CD8-positive, alpha-beta memory T cell (primary cell): Measurements from ENCODE around the gene DYSF. TPM values are rescaled to one million over a fixed set of nuclear protein-coding genes. Genes with fewer than 3 reads are reported as not detected.

ENCODE experiments used
- CTCF ChIA-PET: fragments of 350-600 bp; sonication (Branson Sonifier 250); formaldehyde crosslinking; loops from one replicate; lab custom pipeline; 2021; ENCODE audit warnings: antibody characterized with exemption; lab: Charles Lee
- POLR2A ChIA-PET: fragments of 350-600 bp; sonication (Branson Sonifier 250); formaldehyde crosslinking; loops from one replicate; lab custom pipeline; 2021; ENCODE audit warnings: antibody characterized with exemption; lab: Charles Lee
- DNase-seq, 5 donors: peaks; one replicate each; pipeline versions ENCODE4 v3.0.0 to v3.0.0-alpha.2; 2020 to 2022; ENCODE audit warnings: mixed read lengths in 1 of 5
- H3K27ac ChIP-seq: one replicate; pipeline ENCODE4 v1.7.0; 2013; ENCODE audit warnings: low read depth, mild to moderate bottlenecking, low read length, moderate library complexity
- H3K27me3 ChIP-seq: 2 replicates; pipeline ENCODE4 v1.7.0; 2013; ENCODE audit warnings: low read length, mild to moderate bottlenecking; ENCODE audit not compliant: insufficient read depth, poor library complexity, severe bottlenecking
- H3K36me3 ChIP-seq: 2 replicates; pipeline ENCODE4 v1.7.0; 2013; ENCODE audit warnings: mild to moderate bottlenecking, low read length, moderate library complexity; ENCODE audit not compliant: insufficient read depth
- H3K4me1 ChIP-seq: 2 replicates; pipeline ENCODE4 v1.7.0; 2013; ENCODE audit warnings: mild to moderate bottlenecking, low read length, moderate library complexity; ENCODE audit not compliant: insufficient read depth
- H3K4me3 ChIP-seq: 2 replicates; pipeline ENCODE4 v1.7.0; 2013; ENCODE audit warnings: mild to moderate bottlenecking, low read length
- H3K9me3 ChIP-seq: 2 replicates; pipeline ENCODE4 v1.7.0; 2013; ENCODE audit warnings: mild to moderate bottlenecking, low read length
- H3K27ac Mint-ChIP-seq, 8 donors: one replicate each; pipeline ENCODE4 v1.8.0; 2020 to 2021; ENCODE audit warnings: mixed read lengths in 8 of 8, mild to moderate bottlenecking in 6 of 8, inconsistent platforms in 3 of 8, moderate library complexity in 3 of 8
- H3K27me3 Mint-ChIP-seq, 2 donors: one replicate each; pipeline ENCODE4 v1.8.0; 2020 to 2021; ENCODE audit warnings: mixed read lengths in 2 of 2, mild to moderate bottlenecking in 1 of 2, moderate library complexity in 1 of 2
- H3K36me3 Mint-ChIP-seq, 3 donors: one replicate each; pipeline ENCODE4 v1.8.0; 2020 to 2021; ENCODE audit warnings: mixed read lengths in 3 of 3, inconsistent platforms in 1 of 3, mild to moderate bottlenecking in 1 of 3
- H3K4me1 Mint-ChIP-seq, 3 donors: one replicate each; pipeline ENCODE4 v1.8.0; 2020 to 2021; ENCODE audit warnings: mixed read lengths in 3 of 3, inconsistent platforms in 1 of 3, mild to moderate bottlenecking in 1 of 3
- H3K4me3 Mint-ChIP-seq, 7 donors: one replicate each; pipeline ENCODE4 v1.8.0; 2020 to 2021; ENCODE audit warnings: mixed read lengths in 7 of 7, mild to moderate bottlenecking in 6 of 7, moderate library complexity in 4 of 7, inconsistent platforms in 2 of 7
- H3K9me3 Mint-ChIP-seq, 5 donors: one replicate each; pipeline ENCODE4 v1.8.0; 2020 to 2022; ENCODE audit warnings: mixed read lengths in 5 of 5, mild to moderate bottlenecking in 3 of 5, moderate library complexity in 2 of 5, inconsistent platforms in 1 of 5
- polyA plus RNA-seq: library from polyadenylated mRNA; unstranded; fragments of 300-500 nt; fragmentation: Illumina TruSeq; gene quantifications from one replicate; pipeline ENCODE4 v1.2.3, GENCODE V29; 2021
- total RNA-seq, 2 experiments: library from RNA; stranded (reverse); gene quantifications; one replicate each; pipeline ENCODE4 v1.2.3, GENCODE V29; 2021

DYSF gene
- total and polyA plus RNA-seq, 3 experiments from 2014 or later: 3.6 to 4.8 (median 3.9) TPM

GRCh38 chr2:71457123-71457915, 4.0 kb downstream of the DYSF start:
- Mint-ChIP-seq H3K4me3 (no peak overlapping the region), H3K27ac (peak overlapping the region in 1 of 8 donors; percentile 43), H3K27me3 (peaks cover 18 to 41% of the 10 kb centered on the region in 2 donors), H3K36me3 (no peaks in the 10 kb centered on the region), H3K9me3 (peaks cover 0 to 4% (median 0%) of the 10 kb centered on the region in 5 donors), H3K4me1 (peaks cover 18 to 35% (median 24%) of the 10 kb centered on the region in 3 donors)
- ChIA-PET CTCF (interaction anchor here (1.3 kb wide), 1 partner anchor 158 kb away, joined by 3 read pairs; no protein-coding TSS in a partner anchor), POLR2A (no interaction called here)
- Histone ChIP-seq H3K4me3 (no peak overlapping the region), H3K4me1 (peaks cover 21% of the 10 kb centered on the region), H3K36me3 (no peaks in the 10 kb centered on the region), H3K27me3 (peaks cover 16% of the 10 kb centered on the region), H3K9me3 (no peaks in the 10 kb centered on the region), H3K27ac (no peak overlapping the region)
- no peak for DNase-seq

GRCh38 chr2:71457923-71458322, 4.6 kb downstream of the DYSF start:
- Mint-ChIP-seq H3K36me3 (no peaks in the 10 kb centered on the region), H3K27ac (peak overlapping the region in 1 of 8 donors; percentile 43), H3K4me1 (peaks cover 12 to 29% (median 18%) of the 10 kb centered on the region in 3 donors), H3K4me3 (no peak overlapping the region), H3K9me3 (peaks cover 0 to 4% (median 0%) of the 10 kb centered on the region in 5 donors), H3K27me3 (peaks cover 21 to 36% of the 10 kb centered on the region in 2 donors)
- H3K36me3 ChIP-seq: no peaks in the 10 kb centered on the region
- no peaks in the 10 kb centered on the region for H3K9me3 ChIP-seq
- CTCF ChIA-PET: interaction anchor here (1.3 kb wide), 1 partner anchor 159 kb away, joined by 3 read pairs; no protein-coding TSS in a partner anchor
- peaks cover 16% of the 10 kb centered on the region for H3K4me1 ChIP-seq
- H3K27me3 ChIP-seq: peaks cover 16% of the 10 kb centered on the region
- POLR2A ChIA-PET: no interaction called here
- no peak overlapping the region for H3K4me3 ChIP-seq
- no peak overlapping the region for H3K27ac ChIP-seq
- no peak for DNase-seq

GRCh38 chr2:71458413-71459083, 5.2 kb downstream of the DYSF start:
- H3K9me3 Mint-ChIP-seq: peaks cover 0 to 4% (median 0%) of the 10 kb centered on the region in 5 donors
- H3K4me3 Mint-ChIP-seq: no peak overlapping the region
- no peak overlapping the region for H3K4me3 ChIP-seq
- H3K4me1 Mint-ChIP-seq: peaks cover 8 to 25% (median 16%) of the 10 kb centered on the region in 3 donors
- DNase-seq: no peak
- CTCF ChIA-PET: interaction anchor here (1.3 to 1.4 kb wide), 2 partner anchors 52 to 159 kb away, joined by 3 read pairs; no protein-coding TSS in a partner anchor
- H3K27ac ChIP-seq: no peak overlapping the region
- H3K27me3 ChIP-seq: peaks cover 16% of the 10 kb centered on the region
- POLR2A ChIA-PET: no interaction called here
- no peaks in the 10 kb centered on the region for H3K9me3 ChIP-seq
- H3K36me3 Mint-ChIP-seq: no peaks in the 10 kb centered on the region
- H3K27ac Mint-ChIP-seq: peak overlapping the region in 1 of 8 donors; percentile 26
- peaks cover 23 to 31% of the 10 kb centered on the region in 2 donors for H3K27me3 Mint-ChIP-seq
- no peaks in the 10 kb centered on the region for H3K36me3 ChIP-seq
- peaks cover 11% of the 10 kb centered on the region for H3K4me1 ChIP-seq

GRCh38 chr2:71459084-71459431, 5.7 kb downstream of the DYSF start:
- no peaks in the 10 kb centered on the region for H3K36me3 ChIP-seq
- Mint-ChIP-seq H3K9me3 (peaks cover 0 to 4% (median 0%) of the 10 kb centered on the region in 5 donors), H3K36me3 (no peaks in the 10 kb centered on the region), H3K4me3 (no peak overlapping the region), H3K4me1 (peaks cover 8 to 25% (median 16%) of the 10 kb centered on the region in 3 donors), H3K27me3 (peaks cover 23 to 31% of the 10 kb centered on the region in 2 donors), H3K27ac (no peak overlapping the region)
- POLR2A ChIA-PET: interaction anchor here (0.6 kb wide), 1 partner anchor 135 kb away, joined by 3 read pairs; no protein-coding TSS in a partner anchor
- DNase-seq: no peak
- H3K27ac ChIP-seq: no peak overlapping the region
- peaks cover 8% of the 10 kb centered on the region for H3K4me1 ChIP-seq
- H3K27me3 ChIP-seq: peaks cover 14% of the 10 kb centered on the region
- H3K4me3 ChIP-seq: no peak overlapping the region
- CTCF ChIA-PET: interaction anchor here (1.4 kb wide), 1 partner anchor 51 kb away, joined by 3 read pairs; no protein-coding TSS in a partner anchor
- no peaks in the 10 kb centered on the region for H3K9me3 ChIP-seq

- no peaks in the 10 kb centered on the region for H3K9me3 ChIP-seq
- H3K27me3 ChIP-seq: peaks cover 4% of the 10 kb centered on the region
- Mint-ChIP-seq H3K27me3 (peaks cover 16 to 22% of the 10 kb centered on the region in 2 donors), H3K27ac (no peak overlapping the region), H3K36me3 (no peaks in the 10 kb centered on the region), H3K9me3 (peaks cover 0 to 4% (median 0%) of the 10 kb centered on the region in 5 donors), H3K4me3 (no peak overlapping the region), H3K4me1 (peaks cover 8 to 15% (median 10%) of the 10 kb centered on the region in 3 donors)
- ChIA-PET CTCF (interaction anchor here (1.4 to 1.7 kb wide), 2 partner anchors 50 to 129 kb away, joined by 3 to 8 read pairs; partner anchors contain the start of gene ZNF638), POLR2A (no interaction called here)
- DNase-seq: no peak
- H3K36me3 ChIP-seq: no peaks in the 10 kb centered on the region
- no peak overlapping the region for H3K27ac ChIP-seq
- H3K4me1 ChIP-seq: no peaks in the 10 kb centered on the region
- H3K4me3 ChIP-seq: no peak overlapping the region
These were observed 6.7 kb downstream of the DYSF start for GRCh38 chr2:71460056-71460455.

- CTCF ChIA-PET: interaction anchor here (0.6 to 1.7 kb wide), 4 partner anchors 8 to 129 kb away, joined by 3 to 8 read pairs (median 3); partner anchors contain the start of genes DYSF and ZNF638
- POLR2A ChIA-PET: no interaction called here
- Histone ChIP-seq H3K9me3 (no peaks in the 10 kb centered on the region), H3K36me3 (no peaks in the 10 kb centered on the region), H3K27ac (no peak overlapping the region), H3K27me3 (peaks cover 6% of the 10 kb centered on the region), H3K4me3 (no peak overlapping the region), H3K4me1 (no peaks in the 10 kb centered on the region)
- H3K36me3 Mint-ChIP-seq: no peaks in the 10 kb centered on the region
- peak overlapping the region in 1 of 8 donors; percentile 42 for H3K27ac Mint-ChIP-seq
- no peak for DNase-seq
- peaks cover 11 to 15% of the 10 kb centered on the region in 2 donors for H3K27me3 Mint-ChIP-seq
- peak overlapping the region in 1 of 7 donors; percentile 15 for H3K4me3 Mint-ChIP-seq
- peaks cover 2 to 8% (median 6%) of the 10 kb centered on the region in 3 donors for H3K4me1 Mint-ChIP-seq
- peaks cover 0 to 3% (median 0%) of the 10 kb centered on the region in 5 donors for H3K9me3 Mint-ChIP-seq
These were observed 7.4 kb downstream of the DYSF start for GRCh38 chr2:71460595-71461303.

GRCh38 chr2:71461304-71461671, 7.9 kb downstream of the DYSF start:
- Mint-ChIP-seq H3K4me3 (peak overlapping the region in 1 of 7 donors; percentile 15), H3K36me3 (no peaks in the 10 kb centered on the region), H3K4me1 (peaks cover 0 to 3% (median 3%) of the 10 kb centered on the region in 3 donors), H3K9me3 (no peaks in the 10 kb centered on the region), H3K27ac (peak overlapping the region in 2 of 8 donors; percentile 42 to 82), H3K27me3 (peaks cover 9 to 10% of the 10 kb centered on the region in 2 donors)
- no peak overlapping the region for H3K4me3 ChIP-seq
- no peaks in the 10 kb centered on the region for H3K9me3 ChIP-seq
- CTCF ChIA-PET: interaction anchor here (1.0 to 1.2 kb wide), 2 partner anchors 9 to 12 kb away, joined by 3 read pairs; partner anchors contain the start of gene DYSF
- DNase-seq: no peak
- no peaks in the 10 kb centered on the region for H3K36me3 ChIP-seq
- peaks cover 4% of the 10 kb centered on the region for H3K27me3 ChIP-seq
- H3K4me1 ChIP-seq: no peaks in the 10 kb centered on the region
- no peak overlapping the region for H3K27ac ChIP-seq
- POLR2A ChIA-PET: no interaction called here
